GM10248 (cell line): ENCODE measurements around the gene COL9A3.

ENCODE experiments used
- CTCF ChIA-PET: fragments of 300-600 bp; sonication (Branson Sonifier 250); formaldehyde crosslinking; extraction: SDS; loops from one replicate; lab custom pipeline; 2021; ENCODE audit warnings: antibody characterized with exemption; lab: Yijun Ruan, JAX
- POLR2A ChIA-PET: fragments of 350-650 bp; sonication (Branson Sonifier 250); formaldehyde crosslinking; extraction: SDS; loops from one replicate; lab custom pipeline; 2020; ENCODE audit warnings: antibody characterized with exemption; lab: Yijun Ruan, JAX
- DNase-seq: peaks from one replicate; pipeline ENCODE4 v3.0.0; 2012; ENCODE audit errors: extremely low spot score
- TF ChIP-seq, protein P1 (sequence below): IDR thresholded peaks from 2 replicates; pipeline ENCODE4 v1.5.1; 2012; ENCODE audit warnings: mild to moderate bottlenecking, low read depth; ENCODE audit errors: extremely low read depth, missing control alignments, control extremely low read depth

COL9A3 gene

DNA sequence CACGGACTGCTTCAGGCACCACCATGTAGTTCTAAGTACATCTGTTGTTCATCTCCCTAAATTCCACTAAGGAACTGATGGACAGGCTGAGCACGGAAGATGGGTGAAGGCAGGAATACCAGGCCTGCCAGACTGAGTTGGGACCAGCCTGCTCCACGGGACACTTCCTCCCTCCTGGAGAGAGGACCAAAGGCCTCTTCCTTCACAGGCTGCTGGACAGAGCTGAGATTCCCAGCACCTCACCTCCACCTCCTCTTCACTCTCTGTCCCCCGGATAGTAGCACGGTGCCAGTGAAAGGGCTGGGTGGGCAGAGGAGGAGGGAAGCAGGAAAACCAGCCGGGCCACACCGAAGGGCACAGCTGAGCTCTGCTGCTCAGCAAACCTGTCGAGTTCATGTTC lies 67.7 kb downstream of the COL9A3 start:
- TF ChIP-seq, protein P1, sequence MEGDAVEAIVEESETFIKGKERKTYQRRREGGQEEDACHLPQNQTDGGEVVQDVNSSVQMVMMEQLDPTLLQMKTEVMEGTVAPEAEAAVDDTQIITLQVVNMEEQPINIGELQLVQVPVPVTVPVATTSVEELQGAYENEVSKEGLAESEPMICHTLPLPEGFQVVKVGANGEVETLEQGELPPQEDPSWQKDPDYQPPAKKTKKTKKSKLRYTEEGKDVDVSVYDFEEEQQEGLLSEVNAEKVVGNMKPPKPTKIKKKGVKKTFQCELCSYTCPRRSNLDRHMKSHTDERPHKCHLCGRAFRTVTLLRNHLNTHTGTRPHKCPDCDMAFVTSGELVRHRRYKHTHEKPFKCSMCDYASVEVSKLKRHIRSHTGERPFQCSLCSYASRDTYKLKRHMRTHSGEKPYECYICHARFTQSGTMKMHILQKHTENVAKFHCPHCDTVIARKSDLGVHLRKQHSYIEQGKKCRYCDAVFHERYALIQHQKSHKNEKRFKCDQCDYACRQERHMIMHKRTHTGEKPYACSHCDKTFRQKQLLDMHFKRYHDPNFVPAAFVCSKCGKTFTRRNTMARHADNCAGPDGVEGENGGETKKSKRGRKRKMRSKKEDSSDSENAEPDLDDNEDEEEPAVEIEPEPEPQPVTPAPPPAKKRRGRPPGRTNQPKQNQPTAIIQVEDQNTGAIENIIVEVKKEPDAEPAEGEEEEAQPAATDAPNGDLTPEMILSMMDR: no peak
- ChIA-PET POLR2A (no interaction called here), CTCF (interaction anchor here (0.8 to 1.5 kb wide), 5 partner anchors 11 to 124 kb away, joined by 3 to 4 read pairs (median 3); no protein-coding TSS in a partner anchor)
- DNase-seq: no peak

DNA sequence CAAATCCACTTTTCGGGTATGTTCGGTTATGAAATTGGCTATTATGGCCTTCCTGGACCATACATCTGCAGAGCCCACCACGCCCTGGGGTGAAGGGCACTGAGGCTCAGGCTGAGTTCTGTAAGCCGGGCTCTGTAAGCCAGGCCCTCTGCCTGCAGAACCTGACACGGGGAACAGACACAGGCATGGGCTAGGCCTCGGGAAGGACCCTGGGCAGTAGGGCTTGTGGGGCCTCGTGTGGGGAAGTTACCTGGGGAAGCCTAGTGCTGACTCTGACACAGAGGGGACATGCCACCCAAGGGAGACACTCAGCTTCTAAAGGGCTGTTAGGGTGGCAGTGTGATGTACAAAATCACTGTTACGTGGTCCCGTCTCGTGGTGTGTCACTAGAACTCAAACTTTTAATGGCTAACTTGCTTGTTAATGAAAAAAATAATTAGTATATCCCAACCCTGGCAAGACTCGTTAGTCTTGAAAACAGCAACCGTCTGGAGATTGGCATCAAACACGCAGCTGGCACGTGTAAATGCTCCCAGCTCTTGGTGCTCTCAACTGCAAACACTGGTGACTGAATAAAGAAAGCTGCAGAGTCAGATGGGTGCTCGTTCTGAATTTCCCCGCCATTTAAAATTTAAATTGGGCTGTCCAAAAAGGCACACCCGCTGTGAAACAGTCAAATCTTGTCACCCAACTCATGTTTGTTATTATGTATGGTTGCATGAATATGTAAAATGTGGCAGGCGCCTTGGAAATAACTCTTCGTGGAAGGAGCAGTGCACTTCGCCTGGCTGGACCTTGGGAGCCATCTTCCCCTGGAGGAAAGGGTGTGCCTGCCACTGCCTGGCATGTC lies 68.4 kb downstream of the COL9A3 start:
- ChIA-PET POLR2A (no interaction called here), CTCF (interaction anchor here (0.8 to 1.5 kb wide), 6 partner anchors 9 to 124 kb away, joined by 3 to 4 read pairs (median 3); no protein-coding TSS in a partner anchor)
- DNase-seq: no peak
- TF ChIP-seq, protein P1: no peak

DNA sequence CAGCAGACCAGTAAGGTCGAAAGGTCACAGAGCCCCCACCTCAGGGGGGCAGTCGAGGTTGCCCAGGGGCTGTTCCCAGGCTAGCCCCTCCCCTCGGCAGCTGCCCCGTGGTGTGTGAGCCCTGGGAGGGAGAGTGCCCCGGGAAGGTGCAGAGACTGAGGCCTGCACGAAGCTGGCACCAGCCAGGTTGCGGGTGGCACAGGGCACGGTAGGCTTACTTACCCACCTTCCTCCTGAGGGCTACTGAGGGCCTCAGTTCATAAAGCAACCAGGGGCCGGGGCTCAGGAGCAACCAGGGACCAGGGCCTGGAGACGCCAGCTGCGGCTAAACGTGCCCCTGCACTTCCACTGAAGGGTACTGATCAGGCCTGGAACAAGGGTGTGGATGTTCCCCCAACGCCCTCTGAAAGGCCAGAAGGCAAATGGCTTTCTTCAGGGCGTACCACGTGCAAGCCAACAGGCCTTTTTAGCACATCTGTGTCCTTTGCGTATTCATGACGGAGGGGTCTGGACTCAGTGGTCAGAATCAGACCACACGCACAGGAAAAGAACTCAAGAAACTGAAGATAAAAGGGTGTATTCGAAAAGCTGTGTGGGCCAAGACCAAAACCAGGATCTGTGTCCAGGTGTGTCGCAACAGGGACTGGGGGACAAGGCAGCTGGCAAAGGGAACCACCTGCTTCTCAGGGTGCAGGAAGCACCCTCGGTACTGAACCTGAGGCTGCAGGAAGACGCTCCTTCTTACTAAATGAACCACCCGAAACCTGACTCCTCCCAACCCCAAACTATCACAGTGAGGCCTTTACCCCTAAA lies 69.3 kb downstream of the COL9A3 start:
- no peak for DNase-seq
- CTCF ChIA-PET: interaction anchor here (1.5 to 6.3 kb wide), 4 partner anchors 10 to 16 kb away, joined by 3 to 66 read pairs (median 6); no protein-coding TSS in a partner anchor
- TF ChIP-seq, protein P1: no peak
- POLR2A ChIA-PET: no interaction called here

DNA sequence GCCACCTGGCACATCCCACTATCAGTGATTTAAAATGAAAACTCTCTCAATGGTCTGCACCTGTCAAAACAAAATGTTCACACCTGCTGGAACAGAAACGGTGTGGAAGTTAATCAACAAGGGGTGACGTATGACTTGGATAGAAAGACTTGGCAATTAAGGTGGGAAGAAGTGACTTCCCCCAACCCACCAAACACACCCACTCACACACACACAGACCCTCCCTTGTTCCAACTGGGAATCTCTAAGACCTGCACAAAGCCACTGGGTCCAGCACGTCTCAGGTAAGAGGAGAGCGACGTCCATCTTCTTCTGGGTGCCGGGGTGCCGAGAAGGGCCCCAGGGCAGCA lies 69.8 kb downstream of the COL9A3 start:
- TF ChIP-seq, protein P1: no peak
- CTCF ChIA-PET: interaction anchor here (1.7 to 6.3 kb wide), 3 partner anchors 11 to 14 kb away, joined by 5 to 66 read pairs (median 9); no protein-coding TSS in a partner anchor
- POLR2A ChIA-PET: no interaction called here
- DNase-seq: no peak

DNA sequence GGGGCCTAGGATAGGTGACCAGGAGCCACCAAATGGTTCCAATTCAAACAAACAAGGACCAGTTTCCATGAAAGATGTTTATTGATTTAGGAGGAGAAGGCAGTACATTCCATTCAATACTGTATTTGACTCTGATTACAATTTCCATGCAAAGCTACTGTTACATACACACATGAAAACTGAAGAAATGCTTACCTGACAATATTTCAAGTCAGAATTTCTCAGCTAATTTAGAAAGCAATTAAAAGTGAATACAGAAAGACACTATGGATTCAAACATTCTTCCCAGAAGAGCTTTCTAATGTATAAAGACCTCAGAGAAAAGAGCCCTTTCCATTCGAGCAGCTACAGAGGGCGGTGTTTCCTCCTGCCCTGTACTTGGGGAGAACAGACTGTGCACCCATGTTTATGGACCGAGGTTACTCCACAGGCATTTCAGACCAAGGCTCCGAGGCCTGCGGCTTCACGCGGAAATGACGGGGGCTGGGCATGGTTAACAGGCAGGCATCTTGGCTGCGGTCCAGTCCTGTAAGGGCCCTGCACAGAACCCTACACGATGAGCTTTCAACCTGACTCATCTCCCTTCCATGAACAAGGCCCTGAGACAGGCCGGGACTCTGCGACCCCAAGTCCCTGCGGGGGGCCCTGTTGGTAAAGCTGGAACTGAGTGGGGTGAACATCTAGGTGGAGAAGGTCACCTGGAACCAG lies 70.5 kb downstream of the COL9A3 start:
- TF ChIP-seq, protein P1: no peak
- DNase-seq: no peak
- ChIA-PET CTCF (interaction anchor here (1.5 to 6.3 kb wide), 5 partner anchors 12 to 64 kb away, joined by 4 to 66 read pairs (median 7); no protein-coding TSS in a partner anchor), POLR2A (no interaction called here)
